ENCODE results near the gene TSKU.
"Not testable (repeated sequence)": the region's sequence is repeated elsewhere in the genome, so short reads cannot be mapped to it uniquely, and the experiment has no call there.

TSKU gene

DNA sequence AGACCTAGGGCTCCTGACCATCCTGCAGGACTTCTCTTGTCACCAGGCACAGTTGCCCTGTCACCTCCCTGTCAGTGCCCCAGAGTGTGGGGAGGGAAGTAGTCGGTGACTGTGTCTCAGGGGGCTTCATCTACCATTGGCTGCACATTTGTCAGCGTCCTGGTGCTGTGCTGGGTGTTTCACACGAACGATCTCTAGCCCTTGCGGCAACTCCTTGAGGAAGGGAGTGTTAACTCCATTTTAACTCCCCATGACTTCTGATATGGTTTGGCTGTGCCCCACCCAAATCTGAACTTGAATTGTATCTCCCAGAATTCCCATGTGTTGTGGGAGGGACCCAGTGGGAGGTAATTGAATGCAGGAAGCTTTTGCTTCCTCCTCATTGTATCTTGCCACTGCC is 7.1 kb downstream of the TSKU start:
- no peak overlapping the region for H3K4me3 Mint-ChIP-seq
- H3K4me1 Mint-ChIP-seq, result no peaks in the 10 kb centered on the region
- H3K27ac Mint-ChIP-seq (ENCODE audit: low read depth), result no peak overlapping the region
- H3K36me3 Mint-ChIP-seq (ENCODE audit: insufficient read depth), result peaks cover 1% of the 10 kb centered on the region
- DNase-seq (ENCODE audit: low spot score in 2 of 2) (no peak), ATAC-seq (replicated peaks; ENCODE audit: extremely low read depth, poor library complexity, severe bottlenecking) (no peak)
- no peaks in the 10 kb centered on the region for H3K9me3 Mint-ChIP-seq
- H3K27me3 Mint-ChIP-seq, result peaks cover 22% of the 10 kb centered on the region

DNA sequence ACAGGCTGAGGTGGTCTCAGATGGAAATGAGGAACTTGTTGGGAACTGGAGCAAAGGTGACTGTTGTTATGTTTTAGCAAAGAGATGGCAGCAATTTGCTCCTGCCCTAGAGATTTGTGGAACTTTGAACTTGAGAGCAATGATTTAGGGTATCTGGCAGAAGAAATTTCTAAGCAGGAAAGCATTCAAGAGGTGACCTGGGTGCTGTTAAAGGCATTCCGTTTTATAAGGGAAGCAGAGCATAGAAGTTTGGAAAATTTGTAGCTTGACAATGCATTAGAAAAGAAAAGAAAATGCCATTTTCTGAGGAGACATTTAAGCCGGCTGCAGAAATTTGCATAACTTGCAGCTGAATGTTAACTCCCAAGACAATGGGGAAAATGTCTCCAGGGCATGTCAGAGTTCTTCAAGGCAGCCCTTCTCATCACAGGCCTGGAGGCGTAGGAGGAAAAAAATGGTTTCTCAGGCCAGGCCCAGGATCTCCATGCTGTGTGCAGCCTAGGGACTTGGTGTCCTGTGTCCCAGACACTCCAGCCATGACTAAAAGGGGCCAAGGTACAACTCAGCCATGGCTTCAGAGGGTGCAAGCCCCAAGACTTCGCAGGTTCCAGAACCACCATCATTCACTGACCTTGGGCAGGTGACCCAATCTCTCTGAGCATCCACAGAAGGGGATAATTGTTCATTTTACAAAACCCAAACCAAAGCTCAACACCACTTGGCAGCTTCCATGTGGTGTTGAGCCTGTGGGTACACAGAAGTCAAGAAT is 8.0 kb downstream of the TSKU start:
- not testable (repeated sequence) for H3K4me3 Mint-ChIP-seq; H3K27ac Mint-ChIP-seq (ENCODE audit: low read depth); ATAC-seq (replicated peaks; ENCODE audit: extremely low read depth, poor library complexity, severe bottlenecking); H3K36me3 Mint-ChIP-seq (ENCODE audit: insufficient read depth); H3K9me3 Mint-ChIP-seq; DNase-seq (ENCODE audit: low spot score in 2 of 2); H3K4me1 Mint-ChIP-seq
- peaks cover 13% of the 10 kb centered on the region for H3K27me3 Mint-ChIP-seq

DNA sequence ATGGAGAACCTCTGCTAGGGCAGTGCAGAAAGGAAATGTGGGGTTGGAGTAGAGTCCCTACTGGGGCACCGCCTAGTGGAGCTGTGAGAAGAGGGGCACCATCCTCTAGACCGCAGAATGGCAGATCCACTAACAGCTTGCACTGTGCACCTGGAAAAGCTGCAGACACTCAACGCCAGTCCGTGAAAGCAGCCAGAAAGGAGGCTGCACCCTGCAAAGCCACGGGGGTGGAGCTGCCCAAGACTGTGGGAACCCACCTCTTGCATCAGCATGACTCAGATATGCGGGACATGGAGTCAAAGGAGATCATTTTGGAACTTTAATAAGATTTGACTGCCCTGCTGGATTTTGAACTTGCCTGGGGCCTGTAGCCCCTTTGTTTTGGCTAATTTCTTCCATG is 8.7 kb downstream of the TSKU start:
- no peak for DNase-seq (ENCODE audit: low spot score in 2 of 2)
- H3K27me3 Mint-ChIP-seq, result peaks cover 6% of the 10 kb centered on the region
- peaks cover 1% of the 10 kb centered on the region for H3K36me3 Mint-ChIP-seq (ENCODE audit: insufficient read depth)
- no peaks in the 10 kb centered on the region for H3K9me3 Mint-ChIP-seq
- H3K4me1 Mint-ChIP-seq, result no peaks in the 10 kb centered on the region
- no peak overlapping the region for H3K27ac Mint-ChIP-seq (ENCODE audit: low read depth)
- no peak for ATAC-seq (replicated peaks; ENCODE audit: extremely low read depth, poor library complexity, severe bottlenecking)
- H3K4me3 Mint-ChIP-seq, result no peak overlapping the region

DNA sequence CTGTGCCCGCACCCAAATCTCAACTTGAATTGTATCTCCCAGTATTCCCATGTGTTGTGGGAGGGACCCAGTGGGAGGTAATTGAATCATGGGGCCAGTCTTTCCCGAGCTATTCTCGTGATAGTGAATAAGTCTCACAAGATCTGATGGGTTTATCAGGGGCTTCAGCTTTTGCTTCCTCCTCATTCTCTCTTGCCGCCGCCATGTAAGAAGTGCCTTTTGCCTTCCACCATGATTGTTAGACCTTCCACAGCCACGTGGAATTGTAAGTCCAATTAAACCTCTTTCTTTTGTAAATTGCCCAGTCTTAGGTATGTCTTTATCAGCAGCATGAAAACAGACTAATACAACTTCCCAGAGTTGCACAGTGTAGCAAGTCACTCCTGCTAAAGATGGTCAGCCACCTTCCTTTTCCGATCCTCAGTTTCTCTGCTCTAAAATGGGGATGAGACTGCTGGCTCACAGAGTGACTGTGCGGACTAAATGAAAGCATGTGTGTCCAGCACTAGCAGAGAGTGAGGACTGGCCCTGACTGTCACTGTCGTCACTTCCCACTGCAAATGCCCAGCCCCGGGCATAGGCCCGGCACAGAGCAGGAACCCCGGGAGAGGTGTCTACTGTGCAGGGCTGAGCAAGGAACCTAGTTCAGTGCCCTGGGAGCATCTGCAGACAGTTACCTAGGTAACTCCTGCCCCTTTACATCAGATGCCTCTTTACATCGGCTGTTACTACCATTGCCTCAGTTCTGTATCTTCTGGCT is 9.5 kb downstream of the TSKU start:
- H3K27me3 Mint-ChIP-seq, result no peaks in the 10 kb centered on the region
- no peaks in the 10 kb centered on the region for H3K4me1 Mint-ChIP-seq
- peaks cover 1% of the 10 kb centered on the region for H3K36me3 Mint-ChIP-seq (ENCODE audit: insufficient read depth)
- no peak for DNase-seq (ENCODE audit: low spot score in 2 of 2)
- no peak for ATAC-seq (replicated peaks; ENCODE audit: extremely low read depth, poor library complexity, severe bottlenecking)
- no peak overlapping the region for H3K4me3 Mint-ChIP-seq
- H3K27ac Mint-ChIP-seq (ENCODE audit: low read depth), result no peak overlapping the region
- no peaks in the 10 kb centered on the region for H3K9me3 Mint-ChIP-seq

DNA sequence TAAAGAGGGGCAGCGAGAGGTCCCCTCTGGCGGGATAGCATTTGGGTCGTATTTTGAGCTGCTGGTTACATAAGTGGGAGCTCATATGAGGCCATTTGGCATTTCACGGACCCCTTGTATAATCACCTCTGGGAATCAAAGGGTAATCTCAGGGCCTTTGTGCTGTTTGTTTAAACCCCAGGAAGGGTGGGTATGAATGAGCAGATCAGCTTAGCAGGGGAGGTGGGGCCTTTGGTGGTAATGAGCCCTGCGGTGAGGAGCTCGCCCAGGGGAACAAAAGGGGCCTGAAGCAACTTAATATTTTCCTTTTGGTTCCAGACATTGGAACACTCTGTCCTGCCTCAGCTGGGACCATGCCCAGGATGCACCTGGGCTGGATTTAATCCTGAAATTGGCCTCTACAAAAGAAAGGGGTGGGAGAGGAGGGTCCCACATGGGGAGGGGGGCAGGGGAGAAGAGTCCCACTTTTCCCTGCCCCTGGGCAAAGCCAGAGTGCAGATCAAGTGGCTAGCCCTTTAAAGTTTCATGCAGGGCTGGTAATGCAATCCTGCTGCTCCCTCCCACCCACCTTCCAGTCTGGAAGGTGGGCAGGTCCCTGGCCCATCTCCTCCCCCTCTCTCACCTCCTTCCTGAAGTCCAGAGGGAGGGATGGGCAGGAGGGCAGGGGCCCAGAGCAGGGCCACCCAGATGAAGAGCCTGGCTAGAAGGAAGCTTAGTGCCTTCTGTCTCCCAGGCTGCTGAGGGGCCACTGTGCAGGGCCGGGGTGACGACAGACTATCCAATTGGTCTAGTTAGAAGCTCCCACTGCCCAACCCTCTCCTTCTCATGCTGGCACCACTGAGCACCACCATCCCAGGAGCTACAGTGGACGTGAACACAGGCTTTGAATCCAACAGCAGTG is 10.5 kb downstream of the TSKU start:
- Mint-ChIP-seq H3K27ac (ENCODE audit: low read depth) (no peak overlapping the region), H3K4me3 (no peak overlapping the region), H3K9me3 (no peaks in the 10 kb centered on the region), H3K27me3 (no peaks in the 10 kb centered on the region), H3K36me3 (ENCODE audit: insufficient read depth) (peaks cover 1% of the 10 kb centered on the region), H3K4me1 (peaks cover under 1% of the 10 kb centered on the region)
- DNase-seq (ENCODE audit: low spot score in 2 of 2) (no peak), ATAC-seq (replicated peaks; ENCODE audit: extremely low read depth, poor library complexity, severe bottlenecking) (no peak)

DNA sequence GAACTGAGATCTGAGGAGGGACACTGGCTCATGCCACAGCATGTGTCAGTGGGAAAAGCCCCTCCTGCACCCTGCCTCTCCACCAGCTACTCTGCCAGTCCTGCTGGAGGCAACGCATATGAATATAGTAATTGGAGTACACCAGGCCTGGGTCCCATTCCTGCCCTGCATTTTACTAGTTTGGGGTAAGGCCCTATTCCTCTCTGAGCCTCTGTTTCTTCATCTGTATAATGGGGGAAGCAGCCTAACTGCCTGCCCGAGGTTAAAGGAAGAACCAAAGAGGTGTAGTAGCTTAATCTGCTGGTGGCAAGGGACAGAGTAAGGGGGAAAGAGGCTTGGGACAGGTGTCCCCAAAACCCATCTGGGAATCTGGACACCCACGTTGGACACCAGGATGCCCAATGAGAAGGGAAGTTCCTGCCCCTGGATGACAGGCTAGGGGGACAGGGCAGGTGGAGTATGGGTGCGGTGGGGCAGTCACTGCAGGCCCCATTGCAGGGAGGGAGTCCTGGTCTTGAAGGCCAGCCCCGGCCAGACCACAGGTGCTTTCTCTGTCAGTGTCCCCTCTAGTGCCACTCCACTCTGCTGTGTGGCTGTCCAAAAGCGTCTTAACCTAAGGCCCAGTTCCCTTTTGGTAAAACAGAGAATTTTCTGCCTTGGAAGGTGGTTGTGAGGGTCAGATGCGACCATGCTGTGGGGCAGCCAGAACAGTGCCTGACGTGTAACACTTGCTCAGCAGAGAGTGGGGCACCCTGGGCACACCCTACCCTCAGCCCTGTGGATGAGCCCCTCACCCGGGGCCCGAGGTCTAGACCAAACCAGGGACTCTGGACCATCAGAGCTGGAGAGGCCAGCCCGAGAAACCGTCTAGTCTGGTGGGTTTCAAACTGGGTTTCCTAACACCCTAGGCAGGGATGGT is 11.5 kb downstream of the TSKU start:
- Mint-ChIP-seq H3K9me3 (no peaks in the 10 kb centered on the region), H3K4me1 (peaks cover 4% of the 10 kb centered on the region), H3K27ac (ENCODE audit: low read depth) (no peak overlapping the region), H3K27me3 (no peaks in the 10 kb centered on the region), H3K4me3 (no peak overlapping the region), H3K36me3 (ENCODE audit: insufficient read depth) (peaks cover 1% of the 10 kb centered on the region)
- ATAC-seq (replicated peaks; ENCODE audit: extremely low read depth, poor library complexity, severe bottlenecking), result no peak
- DNase-seq (ENCODE audit: low spot score in 2 of 2), result no peak

DNA sequence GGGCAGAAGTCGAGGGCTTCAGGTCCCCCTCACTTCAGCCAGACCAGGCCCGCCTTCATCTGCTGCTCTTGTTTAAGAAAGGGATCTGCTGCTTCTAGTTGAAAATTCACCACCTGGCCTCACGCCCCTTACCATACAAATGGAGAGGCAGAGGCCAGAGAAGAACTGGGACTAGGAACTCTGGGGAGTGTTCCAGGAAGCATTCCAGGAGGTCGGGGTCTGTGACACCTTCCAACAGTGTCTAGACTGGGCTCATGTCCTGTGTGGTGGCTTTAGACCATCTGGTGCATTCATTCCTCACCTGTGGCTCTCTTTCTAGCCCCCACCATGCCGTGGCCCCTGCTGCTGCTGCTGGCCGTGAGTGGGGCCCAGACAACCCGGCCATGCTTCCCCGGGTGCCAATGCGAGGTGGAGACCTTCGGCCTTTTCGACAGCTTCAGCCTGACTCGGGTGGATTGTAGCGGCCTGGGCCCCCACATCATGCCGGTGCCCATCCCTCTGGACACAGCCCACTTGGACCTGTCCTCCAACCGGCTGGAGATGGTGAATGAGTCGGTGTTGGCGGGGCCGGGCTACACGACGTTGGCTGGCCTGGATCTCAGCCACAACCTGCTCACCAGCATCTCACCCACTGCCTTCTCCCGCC is 12.3 kb downstream of the TSKU start:
- no peak for DNase-seq (ENCODE audit: low spot score in 2 of 2)
- no peak overlapping the region for H3K27ac Mint-ChIP-seq (ENCODE audit: low read depth)
- H3K9me3 Mint-ChIP-seq, result no peaks in the 10 kb centered on the region
- peaks cover 4% of the 10 kb centered on the region for H3K4me1 Mint-ChIP-seq
- H3K4me3 Mint-ChIP-seq, result no peak overlapping the region
- peaks cover 1% of the 10 kb centered on the region for H3K36me3 Mint-ChIP-seq (ENCODE audit: insufficient read depth)
- ATAC-seq (replicated peaks; ENCODE audit: extremely low read depth, poor library complexity, severe bottlenecking), result no peak
- H3K27me3 Mint-ChIP-seq, result no peaks in the 10 kb centered on the region

DNA sequence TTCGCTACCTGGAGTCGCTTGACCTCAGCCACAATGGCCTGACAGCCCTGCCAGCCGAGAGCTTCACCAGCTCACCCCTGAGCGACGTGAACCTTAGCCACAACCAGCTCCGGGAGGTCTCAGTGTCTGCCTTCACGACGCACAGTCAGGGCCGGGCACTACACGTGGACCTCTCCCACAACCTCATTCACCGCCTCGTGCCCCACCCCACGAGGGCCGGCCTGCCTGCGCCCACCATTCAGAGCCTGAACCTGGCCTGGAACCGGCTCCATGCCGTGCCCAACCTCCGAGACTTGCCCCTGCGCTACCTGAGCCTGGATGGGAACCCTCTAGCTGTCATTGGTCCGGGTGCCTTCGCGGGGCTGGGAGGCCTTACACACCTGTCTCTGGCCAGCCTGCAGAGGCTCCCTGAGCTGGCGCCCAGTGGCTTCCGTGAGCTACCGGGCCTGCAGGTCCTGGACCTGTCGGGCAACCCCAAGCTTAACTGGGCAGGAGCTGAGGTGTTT is 12.8 kb downstream of the TSKU start:
- H3K27ac Mint-ChIP-seq (ENCODE audit: low read depth), result no peak overlapping the region

DNA sequence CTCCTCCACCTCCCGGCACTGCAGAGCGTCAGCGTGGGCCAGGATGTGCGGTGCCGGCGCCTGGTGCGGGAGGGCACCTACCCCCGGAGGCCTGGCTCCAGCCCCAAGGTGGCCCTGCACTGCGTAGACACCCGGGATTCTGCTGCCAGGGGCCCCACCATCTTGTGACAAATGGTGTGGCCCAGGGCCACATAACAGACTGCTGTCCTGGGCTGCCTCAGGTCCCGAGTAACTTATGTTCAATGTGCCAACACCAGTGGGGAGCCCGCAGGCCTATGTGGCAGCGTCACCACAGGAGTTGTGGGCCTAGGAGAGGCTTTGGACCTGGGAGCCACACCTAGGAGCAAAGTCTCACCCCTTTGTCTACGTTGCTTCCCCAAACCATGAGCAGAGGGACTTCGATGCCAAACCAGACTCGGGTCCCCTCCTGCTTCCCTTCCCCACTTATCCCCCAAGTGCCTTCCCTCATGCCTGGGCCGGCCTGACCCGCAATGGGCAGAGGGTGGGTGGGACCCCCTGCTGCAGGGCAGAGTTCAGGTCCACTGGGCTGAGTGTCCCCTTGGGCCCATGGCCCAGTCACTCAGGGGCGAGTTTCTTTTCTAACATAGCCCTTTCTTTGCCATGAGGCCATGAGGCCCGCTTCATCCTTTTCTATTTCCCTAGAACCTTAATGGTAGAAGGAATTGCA is 13.5 kb downstream of the TSKU start:
- no peaks in the 10 kb centered on the region for H3K9me3 Mint-ChIP-seq
- H3K4me1 Mint-ChIP-seq, result peaks cover 4% of the 10 kb centered on the region
- no peak overlapping the region for H3K27ac Mint-ChIP-seq (ENCODE audit: low read depth)

More for the DNA sequence above, 12.8 kb downstream of the TSKU start:
- H3K36me3 Mint-ChIP-seq (ENCODE audit: insufficient read depth), result peaks cover 1% of the 10 kb centered on the region
- DNase-seq (ENCODE audit: low spot score in 2 of 2) (no peak), ATAC-seq (replicated peaks; ENCODE audit: extremely low read depth, poor library complexity, severe bottlenecking) (no peak)
- no peaks in the 10 kb centered on the region for H3K9me3 Mint-ChIP-seq
- H3K4me3 Mint-ChIP-seq, result no peak overlapping the region
- H3K27me3 Mint-ChIP-seq, result no peaks in the 10 kb centered on the region
- H3K4me1 Mint-ChIP-seq, result peaks cover 4% of the 10 kb centered on the region

DNA sequence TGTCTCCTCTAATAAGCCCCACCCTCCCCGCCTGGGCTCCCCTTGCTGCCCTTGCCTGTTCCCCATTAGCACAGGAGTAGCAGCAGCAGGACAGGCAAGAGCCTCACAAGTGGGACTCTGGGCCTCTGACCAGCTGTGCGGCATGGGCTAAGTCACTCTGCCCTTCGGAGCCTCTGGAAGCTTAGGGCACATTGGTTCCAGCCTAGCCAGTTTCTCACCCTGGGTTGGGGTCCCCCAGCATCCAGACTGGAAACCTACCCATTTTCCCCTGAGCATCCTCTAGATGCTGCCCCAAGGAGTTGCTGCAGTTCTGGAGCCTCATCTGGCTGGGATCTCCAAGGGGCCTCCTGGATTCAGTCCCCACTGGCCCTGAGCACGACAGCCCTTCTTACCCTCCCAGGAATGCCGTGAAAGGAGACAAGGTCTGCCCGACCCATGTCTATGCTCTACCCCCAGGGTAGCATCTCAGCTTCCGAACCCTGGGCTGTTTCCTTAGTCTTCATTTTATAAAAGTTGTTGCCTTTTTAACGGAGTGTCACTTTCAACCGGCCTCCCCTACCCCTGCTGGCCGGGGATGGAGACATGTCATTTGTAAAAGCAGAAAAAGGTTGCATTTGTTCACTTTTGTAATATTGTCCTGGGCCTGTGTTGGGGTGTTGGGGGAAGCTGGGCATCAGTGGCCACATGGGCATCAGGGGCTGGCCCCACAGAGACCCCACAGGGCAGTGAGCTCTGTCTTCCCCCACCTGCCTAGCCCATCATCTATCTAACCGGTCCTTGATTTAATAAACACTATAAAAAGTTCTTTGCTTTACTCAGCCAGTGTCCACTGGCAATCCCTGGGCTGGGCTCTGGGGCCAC is 14.4 kb downstream of the TSKU start:
- DNase-seq (ENCODE audit: low spot score in 2 of 2), result no peak
- H3K27ac Mint-ChIP-seq (ENCODE audit: low read depth), result no peak overlapping the region
- no peak for ATAC-seq (replicated peaks; ENCODE audit: extremely low read depth, poor library complexity, severe bottlenecking)
- H3K4me1 Mint-ChIP-seq, result peaks cover 4% of the 10 kb centered on the region
- H3K4me3 Mint-ChIP-seq, result no peak overlapping the region
- no peaks in the 10 kb centered on the region for H3K27me3 Mint-ChIP-seq
- H3K9me3 Mint-ChIP-seq, result no peaks in the 10 kb centered on the region
- H3K36me3 Mint-ChIP-seq (ENCODE audit: insufficient read depth), result no peaks in the 10 kb centered on the region

More for the DNA sequence above, 13.5 kb downstream of the TSKU start:
- Mint-ChIP-seq H3K27me3 (no peaks in the 10 kb centered on the region), H3K36me3 (ENCODE audit: insufficient read depth) (peaks cover 1% of the 10 kb centered on the region), H3K4me3 (no peak overlapping the region)
- DNase-seq (ENCODE audit: low spot score in 2 of 2) (no peak), ATAC-seq (replicated peaks; ENCODE audit: extremely low read depth, poor library complexity, severe bottlenecking) (no peak)
